ENCODE results near the gene SGCE. TPM values are rescaled to one million over a fixed set of nuclear protein-coding genes. Genes with fewer than 3 reads are reported as not detected.
"Not testable (repeated sequence)": the region's sequence is repeated elsewhere in the genome, so short reads cannot be mapped to it uniquely, and the experiment has no call there.

The SGCE gene, protein sequence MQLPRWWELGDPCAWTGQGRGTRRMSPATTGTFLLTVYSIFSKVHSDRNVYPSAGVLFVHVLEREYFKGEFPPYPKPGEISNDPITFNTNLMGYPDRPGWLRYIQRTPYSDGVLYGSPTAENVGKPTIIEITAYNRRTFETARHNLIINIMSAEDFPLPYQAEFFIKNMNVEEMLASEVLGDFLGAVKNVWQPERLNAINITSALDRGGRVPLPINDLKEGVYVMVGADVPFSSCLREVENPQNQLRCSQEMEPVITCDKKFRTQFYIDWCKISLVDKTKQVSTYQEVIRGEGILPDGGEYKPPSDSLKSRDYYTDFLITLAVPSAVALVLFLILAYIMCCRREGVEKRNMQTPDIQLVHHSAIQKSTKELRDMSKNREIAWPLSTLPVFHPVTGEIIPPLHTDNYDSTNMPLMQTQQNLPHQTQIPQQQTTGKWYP
- 35.4 and 49.3 TPM in 2 replicates for total RNA-seq
- long read RNA-seq, transcript SGCE-299 (11 exons, 1,614 nt): major isoform, 68 of 104 reads
- long read RNA-seq, transcript SGCE-207 (10 exons, 1,672 nt): minor isoform, 5 of 104 reads
- long read RNA-seq, partial matches to known transcripts: 5 of 104 reads
- long read RNA-seq, other reads (novel, unspliced or antisense): 17 of 104 reads

GRCh38 chr7:94655848-94656657, at the start of gene SGCE:
Gene SGCE, minus strand, starts transcription at chr7:94656133. Its CDS starts 35 bp downstream, at chr7:94656098.
- peak; percentile 74 for DNase-seq (ENCODE audit: low spot score, unreplicated experiment)
- TF ChIP-seq CTCF (IDR thresholded peaks at IDR 0.05; ENCODE audit: unreplicated experiment): peak; percentile 77
- no peaks in the 10 kb centered on the region for H3K9me3 Mint-ChIP-seq (ENCODE audit: low read depth)
- peak within 1 kb of the TSS; percentile 96 for H3K27ac Mint-ChIP-seq
- peaks cover 10% of the 10 kb centered on the region for H3K4me1 Mint-ChIP-seq (ENCODE audit: low read depth)
- H3K27me3 Mint-ChIP-seq: no peaks in the 10 kb centered on the region
- H3K4me3 Mint-ChIP-seq (ENCODE audit: low read depth): peak within 1 kb of the TSS; percentile 90
- no peaks in the 10 kb centered on the region for H3K36me3 Mint-ChIP-seq (ENCODE audit: insufficient read depth)

DNA sequence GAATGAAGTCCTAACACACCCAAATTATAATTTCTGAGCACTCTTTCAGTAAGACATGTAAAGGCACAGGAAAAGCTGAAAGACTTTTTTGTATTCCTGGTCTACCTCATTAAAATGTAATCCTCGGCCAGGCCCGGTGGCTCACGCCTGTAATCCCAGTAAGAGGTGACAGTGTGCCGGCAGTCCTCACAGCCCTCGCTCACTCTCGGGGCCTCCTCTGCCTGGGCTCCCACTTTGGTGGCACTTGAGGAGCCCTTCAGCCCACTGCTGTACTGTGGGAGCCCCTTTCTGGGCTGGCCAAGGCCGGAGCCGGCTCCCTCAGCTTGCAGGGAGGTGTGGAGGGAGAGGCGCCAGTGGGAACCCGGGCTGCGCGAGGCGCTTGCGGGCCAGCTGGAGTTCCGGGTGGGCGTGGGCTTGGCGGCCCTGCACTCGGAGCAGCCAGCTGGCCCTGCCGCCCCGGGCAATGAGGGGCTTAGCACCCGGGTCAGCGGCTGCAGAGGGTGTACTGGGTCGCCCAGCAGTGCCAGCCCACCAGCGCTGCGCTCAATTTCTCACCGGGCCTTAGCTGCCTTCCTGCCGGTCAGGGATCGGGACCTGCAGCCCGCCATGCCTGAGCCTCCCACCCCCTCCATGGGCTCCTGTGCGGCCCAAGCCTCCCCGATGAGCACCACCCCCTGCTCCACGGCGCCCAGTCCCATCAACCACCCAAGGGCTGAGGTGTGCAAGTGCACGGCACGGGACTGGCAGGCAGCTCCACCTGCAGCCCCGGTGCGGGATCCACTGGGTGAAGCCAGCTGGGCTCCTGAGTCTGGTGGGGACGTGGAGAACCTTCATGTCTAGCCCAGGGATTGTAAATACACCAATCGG, 49.5 kb upstream of the SGCE start:
- DNase-seq (ENCODE audit: low spot score, unreplicated experiment); H3K36me3 Mint-ChIP-seq (ENCODE audit: insufficient read depth); H3K4me3 Mint-ChIP-seq (ENCODE audit: low read depth); H3K27ac Mint-ChIP-seq; H3K9me3 Mint-ChIP-seq (ENCODE audit: low read depth); H3K27me3 Mint-ChIP-seq: not testable (repeated sequence)
- peaks cover 18% of the 10 kb centered on the region for H3K4me1 Mint-ChIP-seq (ENCODE audit: low read depth)

DNA sequence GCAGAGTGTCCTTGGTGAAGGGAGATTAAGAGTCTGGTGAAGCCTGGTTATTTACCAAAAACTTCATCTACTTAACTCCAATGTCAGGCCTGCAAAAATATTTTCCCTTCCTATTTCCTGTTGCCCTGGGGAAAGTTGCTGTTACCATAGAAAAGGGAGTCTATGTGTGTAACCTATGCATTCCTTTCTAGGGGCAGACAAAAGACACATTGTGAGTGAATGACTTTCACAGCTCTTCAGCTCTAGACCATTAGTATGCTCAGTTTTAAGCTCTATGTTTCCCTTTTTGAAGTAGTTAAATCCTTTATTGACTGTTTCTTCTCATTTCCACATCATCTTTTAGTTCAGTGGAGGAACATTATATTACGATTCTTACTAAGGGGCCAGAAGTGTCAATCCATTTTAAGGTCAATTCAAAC, 45.6 kb upstream of the SGCE start:
- peak overlapping the region; percentile 95 for H3K27ac Mint-ChIP-seq
- H3K4me3 Mint-ChIP-seq (ENCODE audit: low read depth): no peak overlapping the region
- H3K9me3 Mint-ChIP-seq (ENCODE audit: low read depth): peaks cover 10% of the 10 kb centered on the region
- H3K4me1 Mint-ChIP-seq (ENCODE audit: low read depth): peaks cover 14% of the 10 kb centered on the region
- no peaks in the 10 kb centered on the region for H3K36me3 Mint-ChIP-seq (ENCODE audit: insufficient read depth)
- TF ChIP-seq CTCF (IDR thresholded peaks at IDR 0.05; ENCODE audit: unreplicated experiment): no peak
- DNase-seq (ENCODE audit: low spot score, unreplicated experiment): no peak
- no peaks in the 10 kb centered on the region for H3K27me3 Mint-ChIP-seq

GRCh38 chr7:94700926-94701554, 45.1 kb upstream of the SGCE start:
- Mint-ChIP-seq H3K4me1 (ENCODE audit: low read depth) (peaks cover 14% of the 10 kb centered on the region), H3K27ac (peak overlapping the region; percentile 95), H3K27me3 (no peaks in the 10 kb centered on the region), H3K9me3 (ENCODE audit: low read depth) (peaks cover 7% of the 10 kb centered on the region), H3K4me3 (ENCODE audit: low read depth) (no peak overlapping the region), H3K36me3 (ENCODE audit: insufficient read depth) (no peaks in the 10 kb centered on the region)
- TF ChIP-seq CTCF (IDR thresholded peaks at IDR 0.05; ENCODE audit: unreplicated experiment): no peak
- no peak for DNase-seq (ENCODE audit: low spot score, unreplicated experiment)

DNA sequence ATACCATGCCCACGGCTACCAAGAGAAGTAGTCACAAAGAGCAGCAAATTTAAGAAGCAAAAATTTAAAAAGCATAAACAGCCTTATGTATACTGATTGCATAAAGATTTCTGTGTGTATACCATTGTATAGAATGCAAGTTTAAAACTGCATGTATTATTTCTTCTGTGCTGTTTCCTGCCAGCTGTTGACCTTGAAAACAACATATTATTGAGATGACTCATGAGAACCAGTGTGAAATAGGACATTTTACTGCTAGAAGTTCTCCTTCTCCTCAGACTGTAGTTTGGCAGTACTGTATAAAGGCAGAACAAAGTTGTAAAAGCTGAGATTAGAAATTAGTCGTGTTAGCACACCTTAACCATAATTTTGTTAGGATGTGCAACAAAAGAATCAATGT, 42.3 kb upstream of the SGCE start:
- Mint-ChIP-seq H3K27ac (no peak overlapping the region), H3K36me3 (ENCODE audit: insufficient read depth) (no peaks in the 10 kb centered on the region), H3K4me3 (ENCODE audit: low read depth) (no peak overlapping the region), H3K9me3 (ENCODE audit: low read depth) (peaks cover 3% of the 10 kb centered on the region), H3K4me1 (ENCODE audit: low read depth) (peaks cover 14% of the 10 kb centered on the region), H3K27me3 (no peaks in the 10 kb centered on the region)
- DNase-seq (ENCODE audit: low spot score, unreplicated experiment): no peak
- no peak for TF ChIP-seq CTCF (IDR thresholded peaks at IDR 0.05; ENCODE audit: unreplicated experiment)
